ENCODE results near the gene SFI1.

The SFI1 gene

GRCh38 chr22:31614781-31615490 lies 118.6 kb downstream of the SFI1 start:
- Histone ChIP-seq H3K27ac (ENCODE audit: low read depth, low read length) (no peak overlapping the region), H3K4me3 (ENCODE audit: low read depth in 1 of 2, low read length in 2 of 2) (no peak overlapping the region), H3K4me1 (ENCODE audit: insufficient read depth, low read length) (peaks cover 18% of the 10 kb centered on the region), H3K27me3 (ENCODE audit: control insufficient read depth in 1 of 2, insufficient read depth in 2 of 2, low read length in 2 of 2) (no peaks in the 10 kb centered on the region), H3K9me3 (ENCODE audit: low read length) (no peaks in the 10 kb centered on the region), H3K9ac (ENCODE audit: low read length) (no peak overlapping the region), H3K36me3 (ENCODE audit: insufficient read depth, low read length) (peaks cover 26% of the 10 kb centered on the region)

- peaks cover 32% of the 10 kb centered on the region for H3K36me3 ChIP-seq (ENCODE audit: insufficient read depth, low read length)
- H3K4me1 ChIP-seq (ENCODE audit: insufficient read depth, low read length), result peaks cover 14% of the 10 kb centered on the region
- no peaks in the 10 kb centered on the region for H3K27me3 ChIP-seq (ENCODE audit: control insufficient read depth in 1 of 2, insufficient read depth in 2 of 2, low read length in 2 of 2)
- H3K4me3 ChIP-seq (ENCODE audit: low read depth in 1 of 2, low read length in 2 of 2), result no peak overlapping the region
- H3K9ac ChIP-seq (ENCODE audit: low read length), result no peak overlapping the region
- H3K27ac ChIP-seq (ENCODE audit: low read depth, low read length), result no peak overlapping the region
- H3K9me3 ChIP-seq (ENCODE audit: low read length), result no peaks in the 10 kb centered on the region
Observed at GRCh38 chr22:31615491-31615860, 119.1 kb downstream of the SFI1 start.

- Histone ChIP-seq H3K9me3 (ENCODE audit: low read length) (no peaks in the 10 kb centered on the region), H3K36me3 (ENCODE audit: insufficient read depth, low read length) (peaks cover 36% of the 10 kb centered on the region), H3K9ac (ENCODE audit: low read length) (no peak overlapping the region), H3K27me3 (ENCODE audit: control insufficient read depth in 1 of 2, insufficient read depth in 2 of 2, low read length in 2 of 2) (no peaks in the 10 kb centered on the region), H3K27ac (ENCODE audit: low read depth, low read length) (no peak overlapping the region), H3K4me1 (ENCODE audit: insufficient read depth, low read length) (peaks cover 10% of the 10 kb centered on the region), H3K4me3 (ENCODE audit: low read depth in 1 of 2, low read length in 2 of 2) (no peak overlapping the region)
Observed at GRCh38 chr22:31615940-31616314, 119.6 kb downstream of the SFI1 start.

GRCh38 chr22:31616315-31616980 lies 120.1 kb downstream of the SFI1 start:
- Histone ChIP-seq H3K27me3 (ENCODE audit: control insufficient read depth in 1 of 2, insufficient read depth in 2 of 2, low read length in 2 of 2) (no peaks in the 10 kb centered on the region), H3K9me3 (ENCODE audit: low read length) (no peaks in the 10 kb centered on the region), H3K36me3 (ENCODE audit: insufficient read depth, low read length) (peaks cover 40% of the 10 kb centered on the region), H3K4me1 (ENCODE audit: insufficient read depth, low read length) (peaks cover 4% of the 10 kb centered on the region), H3K4me3 (ENCODE audit: low read depth in 1 of 2, low read length in 2 of 2) (no peak overlapping the region), H3K27ac (ENCODE audit: low read depth, low read length) (no peak overlapping the region), H3K9ac (ENCODE audit: low read length) (no peak overlapping the region)

GRCh38 chr22:31618057-31618456 lies 121.7 kb downstream of the SFI1 start:
- peaks cover 40% of the 10 kb centered on the region for H3K36me3 ChIP-seq (ENCODE audit: insufficient read depth, low read length)
- no peak overlapping the region for H3K9ac ChIP-seq (ENCODE audit: low read length)
- H3K27ac ChIP-seq (ENCODE audit: low read depth, low read length), result no peak overlapping the region
- H3K9me3 ChIP-seq (ENCODE audit: low read length), result no peaks in the 10 kb centered on the region
- no peaks in the 10 kb centered on the region for H3K27me3 ChIP-seq (ENCODE audit: control insufficient read depth in 1 of 2, insufficient read depth in 2 of 2, low read length in 2 of 2)
- H3K4me1 ChIP-seq (ENCODE audit: insufficient read depth, low read length), result peaks cover 4% of the 10 kb centered on the region
- no peak overlapping the region for H3K4me3 ChIP-seq (ENCODE audit: low read depth in 1 of 2, low read length in 2 of 2)

GRCh38 chr22:31618471-31619176 lies 122.3 kb downstream of the SFI1 start:
- no peaks in the 10 kb centered on the region for H3K27me3 ChIP-seq (ENCODE audit: control insufficient read depth in 1 of 2, insufficient read depth in 2 of 2, low read length in 2 of 2)
- no peak overlapping the region for H3K4me3 ChIP-seq (ENCODE audit: low read depth in 1 of 2, low read length in 2 of 2)
- H3K4me1 ChIP-seq (ENCODE audit: insufficient read depth, low read length), result peaks cover 4% of the 10 kb centered on the region
- no peak overlapping the region for H3K27ac ChIP-seq (ENCODE audit: low read depth, low read length)
- no peak overlapping the region for H3K9ac ChIP-seq (ENCODE audit: low read length)
- H3K36me3 ChIP-seq (ENCODE audit: insufficient read depth, low read length), result peaks cover 40% of the 10 kb centered on the region
- H3K9me3 ChIP-seq (ENCODE audit: low read length), result no peaks in the 10 kb centered on the region

GRCh38 chr22:31619611-31620300 lies 123.4 kb downstream of the SFI1 start:
- Histone ChIP-seq H3K4me3 (ENCODE audit: low read depth in 1 of 2, low read length in 2 of 2) (no peak overlapping the region), H3K9me3 (ENCODE audit: low read length) (no peaks in the 10 kb centered on the region), H3K9ac (ENCODE audit: low read length) (no peak overlapping the region), H3K4me1 (ENCODE audit: insufficient read depth, low read length) (peaks cover 6% of the 10 kb centered on the region), H3K36me3 (ENCODE audit: insufficient read depth, low read length) (peaks cover 40% of the 10 kb centered on the region), H3K27me3 (ENCODE audit: control insufficient read depth in 1 of 2, insufficient read depth in 2 of 2, low read length in 2 of 2) (no peaks in the 10 kb centered on the region), H3K27ac (ENCODE audit: low read depth, low read length) (no peak overlapping the region)

- Histone ChIP-seq H3K4me3 (ENCODE audit: low read depth in 1 of 2, low read length in 2 of 2) (no peak overlapping the region), H3K4me1 (ENCODE audit: insufficient read depth, low read length) (peaks cover 17% of the 10 kb centered on the region), H3K27me3 (ENCODE audit: control insufficient read depth in 1 of 2, insufficient read depth in 2 of 2, low read length in 2 of 2) (no peaks in the 10 kb centered on the region), H3K36me3 (ENCODE audit: insufficient read depth, low read length) (peaks cover 40% of the 10 kb centered on the region), H3K27ac (ENCODE audit: low read depth, low read length) (no peak overlapping the region), H3K9me3 (ENCODE audit: low read length) (no peaks in the 10 kb centered on the region), H3K9ac (ENCODE audit: low read length) (no peak overlapping the region)
Observed at GRCh38 chr22:31620756-31621480, 124.6 kb downstream of the SFI1 start.

- H3K36me3 ChIP-seq (ENCODE audit: insufficient read depth, low read length), result peaks cover 40% of the 10 kb centered on the region
- H3K27ac ChIP-seq (ENCODE audit: low read depth, low read length), result no peak overlapping the region
- no peak overlapping the region for H3K4me3 ChIP-seq (ENCODE audit: low read depth in 1 of 2, low read length in 2 of 2)
- H3K4me1 ChIP-seq (ENCODE audit: insufficient read depth, low read length), result peaks cover 24% of the 10 kb centered on the region
- no peaks in the 10 kb centered on the region for H3K27me3 ChIP-seq (ENCODE audit: control insufficient read depth in 1 of 2, insufficient read depth in 2 of 2, low read length in 2 of 2)
- no peaks in the 10 kb centered on the region for H3K9me3 ChIP-seq (ENCODE audit: low read length)
- no peak overlapping the region for H3K9ac ChIP-seq (ENCODE audit: low read length)
Observed at GRCh38 chr22:31621507-31622124, 125.3 kb downstream of the SFI1 start.

GRCh38 chr22:31622980-31623379 lies 126.6 kb downstream of the SFI1 start:
- Histone ChIP-seq H3K4me1 (ENCODE audit: insufficient read depth, low read length) (peaks cover 37% of the 10 kb centered on the region), H3K36me3 (ENCODE audit: insufficient read depth, low read length) (peaks cover 32% of the 10 kb centered on the region), H3K4me3 (ENCODE audit: low read depth in 1 of 2, low read length in 2 of 2) (no peak overlapping the region), H3K9ac (ENCODE audit: low read length) (no peak overlapping the region), H3K27me3 (ENCODE audit: control insufficient read depth in 1 of 2, insufficient read depth in 2 of 2, low read length in 2 of 2) (no peaks in the 10 kb centered on the region), H3K27ac (ENCODE audit: low read depth, low read length) (no peak overlapping the region), H3K9me3 (ENCODE audit: low read length) (no peaks in the 10 kb centered on the region)
